AG10803 (cell line): ENCODE measurements around the gene TEC.

Source experiments
- DNase-seq: peaks from one replicate; pipeline ENCODE4 v3.0.0; 2010; ENCODE audit warnings: low read depth
- H3K4me3 ChIP-seq: 2 replicates; pipeline ENCODE4 v1.5.1; 2011; ENCODE audit warnings: mild to moderate bottlenecking, low read length, control low read depth
- TF ChIP-seq, protein P1 (sequence below): conservative IDR thresholded peaks from 2 replicates; pipeline ENCODE4 v1.5.1; 2011; ENCODE audit warnings: mild to moderate bottlenecking, low read length, control low read depth, inconsistent platforms

TEC gene

DNA sequence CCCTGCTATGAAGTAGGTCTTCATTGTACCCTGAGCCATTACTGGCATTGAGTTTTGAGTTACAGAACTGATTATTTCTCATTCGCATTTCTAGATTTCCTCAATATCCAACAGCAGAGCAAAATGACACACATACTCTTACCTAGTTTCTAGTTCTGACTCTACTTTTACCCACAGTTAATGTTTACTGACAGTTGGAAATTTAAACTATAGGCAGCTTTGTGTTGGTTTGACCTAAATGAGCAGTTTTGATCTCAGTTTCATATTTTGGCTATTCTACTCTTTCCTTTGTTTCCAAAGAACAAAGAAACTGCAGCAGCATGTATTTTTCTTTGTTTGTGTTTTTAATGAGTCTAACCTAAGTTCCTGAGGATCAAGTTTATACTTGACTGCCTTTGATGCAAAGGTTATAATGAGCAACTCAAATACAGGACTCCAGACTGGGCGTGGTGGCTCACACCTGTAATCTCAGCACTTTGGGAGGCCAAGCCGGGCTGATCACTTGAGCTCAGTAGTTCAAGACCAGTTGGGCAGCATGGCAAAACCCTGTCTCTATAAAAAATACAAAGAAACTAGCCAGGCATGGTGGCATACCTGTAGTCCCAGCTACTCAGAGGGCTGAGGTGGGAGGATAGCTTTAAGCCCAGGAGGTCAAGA is 166.0 kb downstream of the TEC start:
- TF ChIP-seq, protein P1, sequence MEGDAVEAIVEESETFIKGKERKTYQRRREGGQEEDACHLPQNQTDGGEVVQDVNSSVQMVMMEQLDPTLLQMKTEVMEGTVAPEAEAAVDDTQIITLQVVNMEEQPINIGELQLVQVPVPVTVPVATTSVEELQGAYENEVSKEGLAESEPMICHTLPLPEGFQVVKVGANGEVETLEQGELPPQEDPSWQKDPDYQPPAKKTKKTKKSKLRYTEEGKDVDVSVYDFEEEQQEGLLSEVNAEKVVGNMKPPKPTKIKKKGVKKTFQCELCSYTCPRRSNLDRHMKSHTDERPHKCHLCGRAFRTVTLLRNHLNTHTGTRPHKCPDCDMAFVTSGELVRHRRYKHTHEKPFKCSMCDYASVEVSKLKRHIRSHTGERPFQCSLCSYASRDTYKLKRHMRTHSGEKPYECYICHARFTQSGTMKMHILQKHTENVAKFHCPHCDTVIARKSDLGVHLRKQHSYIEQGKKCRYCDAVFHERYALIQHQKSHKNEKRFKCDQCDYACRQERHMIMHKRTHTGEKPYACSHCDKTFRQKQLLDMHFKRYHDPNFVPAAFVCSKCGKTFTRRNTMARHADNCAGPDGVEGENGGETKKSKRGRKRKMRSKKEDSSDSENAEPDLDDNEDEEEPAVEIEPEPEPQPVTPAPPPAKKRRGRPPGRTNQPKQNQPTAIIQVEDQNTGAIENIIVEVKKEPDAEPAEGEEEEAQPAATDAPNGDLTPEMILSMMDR, result no peak
- H3K4me3 ChIP-seq, result no peak overlapping the region
- no peak for DNase-seq

DNA sequence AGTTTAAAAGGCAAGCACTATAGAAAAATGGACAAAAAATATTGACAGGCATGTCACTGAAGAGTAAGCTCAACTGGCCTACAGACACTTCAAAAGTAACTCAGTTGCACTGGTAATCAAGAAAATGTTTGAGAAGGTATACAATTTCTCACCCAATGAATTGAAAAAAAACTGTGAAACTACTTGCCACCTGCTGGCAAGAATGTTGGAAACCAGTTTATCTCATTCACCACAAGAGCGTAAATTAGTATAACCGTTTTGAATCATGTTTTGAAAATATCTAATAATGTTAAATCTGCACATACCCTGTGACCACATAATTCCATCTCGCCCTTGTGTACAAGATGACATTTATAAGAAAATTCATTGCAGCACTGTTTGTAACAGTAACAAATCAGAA is 167.3 kb downstream of the TEC start:
- TF ChIP-seq, protein P1, result peak; percentile 20; the same call in 1 of the 2 replicates
- no peak for DNase-seq
- no peak overlapping the region for H3K4me3 ChIP-seq

DNA sequence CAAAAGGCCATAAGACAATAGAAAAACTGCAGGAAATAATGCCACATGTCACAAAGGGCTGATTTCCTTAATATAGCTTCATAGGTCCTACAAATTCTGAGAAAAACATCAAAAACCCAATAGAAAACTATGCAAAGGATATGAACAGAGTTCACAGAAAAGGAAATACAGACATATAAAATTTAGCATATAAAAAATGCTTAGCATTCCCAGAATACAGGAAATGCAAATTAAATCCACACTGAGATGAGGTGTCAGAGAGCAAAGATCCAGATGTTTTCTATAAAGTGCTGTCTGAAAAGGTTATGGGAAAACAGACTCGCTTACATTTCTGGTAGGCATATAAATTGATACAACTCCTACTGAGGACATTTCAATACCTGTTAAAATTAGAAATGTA is 169.4 kb downstream of the TEC start:
- H3K4me3 ChIP-seq, result no peak overlapping the region
- peak; percentile 9 for DNase-seq
- TF ChIP-seq, protein P1, result no peak

DNA sequence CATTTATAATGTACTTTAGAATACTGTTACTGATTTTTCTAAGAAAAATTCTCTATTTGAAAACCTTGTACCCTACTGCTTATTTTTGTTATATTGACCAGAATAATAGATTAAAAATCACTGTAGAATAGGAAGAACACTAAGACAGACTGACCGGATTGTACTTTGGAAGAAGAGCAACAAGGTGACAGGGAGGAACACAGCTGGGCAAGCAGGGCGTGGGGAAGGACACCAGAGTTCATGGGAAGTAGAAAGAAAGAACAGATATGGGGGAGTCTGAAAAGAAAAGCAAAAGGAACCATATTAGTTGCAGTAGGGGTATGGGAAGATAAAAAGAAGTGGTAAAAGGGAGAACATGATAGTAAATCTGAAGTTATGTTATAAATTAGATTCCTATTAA is 174.2 kb downstream of the TEC start:
- no peak for DNase-seq
- TF ChIP-seq, protein P1, result no peak
- no peak overlapping the region for H3K4me3 ChIP-seq

DNA sequence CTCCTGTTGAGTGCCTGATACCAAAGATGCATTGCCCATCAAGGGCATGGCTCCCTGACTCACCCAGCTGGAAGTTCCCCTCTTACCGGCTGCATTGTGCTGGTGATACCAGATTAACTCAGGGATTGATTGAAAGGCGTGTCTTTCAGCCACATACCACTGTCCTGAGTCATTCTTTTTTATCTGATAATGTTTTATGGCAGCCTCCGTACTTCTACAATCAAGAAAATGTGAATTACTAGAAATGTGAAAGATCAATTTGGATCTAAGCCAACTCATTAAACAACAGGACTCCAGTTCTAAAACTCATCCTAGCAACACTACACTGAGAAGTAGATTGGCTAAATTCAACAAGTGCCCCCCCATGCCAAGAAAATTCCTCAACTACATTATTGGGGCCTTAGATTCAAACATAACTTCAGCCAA is 175.6 kb downstream of the TEC start:
- DNase-seq, result no peak

DNA sequence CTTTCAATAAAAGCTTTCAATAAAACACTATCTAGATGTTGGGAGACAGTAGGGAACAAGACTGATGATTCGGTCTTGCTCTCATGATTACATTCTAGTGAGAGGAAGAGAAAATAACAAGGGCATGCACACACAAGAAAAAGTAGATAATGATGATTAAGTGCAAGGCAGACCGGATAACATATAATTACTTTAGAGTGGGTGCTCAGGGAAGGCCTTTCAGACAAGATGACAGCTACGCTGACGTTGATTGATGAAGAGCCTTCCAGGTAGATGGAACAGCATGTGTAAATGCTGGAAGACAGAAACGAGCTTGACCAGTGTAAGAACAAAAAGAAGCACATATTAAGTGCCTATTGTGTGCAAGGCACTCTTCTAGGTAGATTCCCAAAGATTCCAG is 179.0 kb downstream of the TEC start:
- TF ChIP-seq, protein P1, result no peak
- no peak for DNase-seq
- H3K4me3 ChIP-seq, result no peak overlapping the region

More for the DNA sequence above, 175.6 kb downstream of the TEC start:
- no peak overlapping the region for H3K4me3 ChIP-seq
- TF ChIP-seq, protein P1, result no peak

DNA sequence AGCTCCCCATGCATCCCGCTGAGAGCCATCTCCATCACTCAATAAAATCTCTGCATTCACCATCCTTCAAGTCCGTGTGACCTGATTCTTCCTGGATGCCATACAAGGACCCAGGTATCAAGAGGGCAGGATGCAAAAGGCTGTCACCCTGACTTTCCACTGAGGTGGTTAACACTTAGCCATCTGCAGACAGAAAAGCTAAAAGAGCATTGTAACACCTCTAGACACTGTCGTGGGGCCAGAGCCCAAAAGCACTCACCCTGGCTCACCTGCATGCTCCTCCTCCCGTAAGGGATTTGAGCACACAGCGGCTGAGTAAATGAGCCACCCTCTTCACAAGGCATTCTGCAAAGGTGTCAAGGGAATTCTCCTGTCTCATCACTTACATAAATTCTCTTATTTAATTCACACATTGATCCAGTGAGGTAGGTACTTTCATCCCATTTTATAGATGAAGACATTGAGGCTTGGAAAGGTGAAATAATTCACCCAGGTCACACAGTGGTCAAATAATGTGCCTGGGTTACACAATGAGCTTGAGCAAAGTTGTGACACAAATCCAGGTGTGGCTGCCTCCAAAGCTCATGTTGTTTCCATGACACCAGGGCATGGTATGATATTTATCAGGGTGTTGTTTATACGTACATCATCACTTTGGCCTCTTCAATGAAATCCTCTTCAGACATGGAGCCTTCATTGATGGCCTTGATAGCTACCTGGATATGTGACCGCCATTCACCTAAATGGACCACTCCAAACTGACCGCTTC is 183.6 kb downstream of the TEC start:
- no peak for DNase-seq
- no peak overlapping the region for H3K4me3 ChIP-seq
- TF ChIP-seq, protein P1, result no peak
